GM18498 (cell line): ENCODE measurements around the gene ANKRD11.
"Not testable (repeated sequence)": the region's sequence is repeated elsewhere in the genome, so short reads cannot be mapped to it uniquely, and the experiment has no call there.

ENCODE experiments used
- ATAC-seq: cut with Tn5 transposase; IDR thresholded peaks from one replicate; pipeline ENCODE4 v1.9.1; 2021; ENCODE audit warnings: mild to moderate bottlenecking, moderate library complexity; ENCODE audit not compliant: unreplicated experiment

The ANKRD11 gene

GRCh38 chr16:89273741-89274472, 216.5 kb downstream of the ANKRD11 start:
- no peak for ATAC-seq

- ATAC-seq: no peak
Observed at GRCh38 chr16:89272631-89273030, 217.7 kb downstream of the ANKRD11 start.

- ATAC-seq: no peak
Observed at GRCh38 chr16:89270666-89271345, 219.6 kb downstream of the ANKRD11 start.

GRCh38 chr16:89269805-89270665, 220.3 kb downstream of the ANKRD11 start:
- no peak for ATAC-seq

GRCh38 chr16:89268987-89269735, 221.2 kb downstream of the ANKRD11 start:
- no peak for ATAC-seq

GRCh38 chr16:89268585-89268984, 221.8 kb downstream of the ANKRD11 start:
- no peak for ATAC-seq

- ATAC-seq: not testable (repeated sequence)
Observed at GRCh38 chr16:89267746-89268145, 222.6 kb downstream of the ANKRD11 start.

GRCh38 chr16:89266521-89267134, 223.7 kb downstream of the ANKRD11 start:
- no peak for ATAC-seq

GRCh38 chr16:89265647-89266046, 224.7 kb downstream of the ANKRD11 start:
- ATAC-seq: no peak

- ATAC-seq: no peak
Observed at GRCh38 chr16:89264800-89265550, 225.4 kb downstream of the ANKRD11 start.

GRCh38 chr16:89261691-89262563, 228.4 kb downstream of the ANKRD11 start:
- no peak for ATAC-seq

GRCh38 chr16:89259901-89260300, 230.5 kb downstream of the ANKRD11 start:
- ATAC-seq: not testable (repeated sequence)

- no peak for ATAC-seq
Observed at GRCh38 chr16:89257757-89258465, 232.4 kb downstream of the ANKRD11 start.

- no peak for ATAC-seq
Observed at GRCh38 chr16:89257281-89257731, 233.1 kb downstream of the ANKRD11 start.

- no peak for ATAC-seq
Observed at GRCh38 chr16:89256651-89257254, 233.6 kb downstream of the ANKRD11 start.

GRCh38 chr16:89253548-89254287, 236.6 kb downstream of the ANKRD11 start:
- ATAC-seq: no peak
